ENCODE results near the gene SLC6A8.
"Not testable (repeated sequence)": the region's sequence is repeated elsewhere in the genome, so short reads cannot be mapped to it uniquely, and the experiment has no call there.

Gene SLC6A8

GRCh38 chrX:153672531-153673427 lies 14.9 kb upstream of the SLC6A8 start:
- DNase-seq: no peak

DNA sequence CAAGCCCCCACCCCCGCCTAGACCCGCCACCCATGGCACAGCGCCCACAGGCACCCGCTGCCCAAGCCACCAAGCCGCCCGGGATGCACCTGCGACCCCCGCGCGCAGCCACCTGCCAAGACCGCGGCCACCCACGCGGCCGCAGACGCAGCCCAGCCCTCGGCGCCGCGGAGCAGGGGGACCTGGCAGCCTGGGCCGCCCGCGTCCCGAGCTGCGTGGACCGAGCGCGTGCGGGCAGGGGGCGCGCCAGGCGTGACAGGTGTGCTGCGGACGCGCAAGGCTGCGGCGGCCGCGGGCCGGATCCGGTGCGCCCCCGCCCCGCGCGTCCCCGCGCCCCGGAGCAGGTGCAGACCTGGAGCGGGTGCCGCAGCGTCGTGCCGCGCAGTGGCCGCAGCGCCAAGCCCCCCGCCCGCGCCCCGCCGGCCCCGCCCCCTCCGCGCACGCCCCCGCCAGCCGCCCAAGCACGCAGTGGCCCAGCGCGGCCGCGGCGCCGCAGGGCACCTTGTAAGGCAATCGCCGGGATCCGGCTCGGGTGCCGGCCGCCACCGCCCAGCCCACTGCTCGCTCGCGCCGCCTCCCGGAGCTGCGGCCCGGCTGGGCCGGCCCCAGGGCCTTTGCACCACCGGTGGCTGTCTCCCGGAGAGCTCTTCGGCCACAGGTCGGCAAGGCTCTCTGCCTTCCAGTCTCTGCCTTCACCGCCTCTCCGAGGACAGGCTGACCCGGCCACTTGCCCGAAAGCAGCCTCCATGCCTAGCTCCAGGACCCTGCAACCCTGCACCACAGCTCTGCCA lies 14.1 kb upstream of the SLC6A8 start, which contains the start of gene PNCK:
Gene PNCK (minus strand): TSS at position 386 of the 791 bp plus-strand sequence. CDS start 737 bp downstream, outside the sequence.
- DNase-seq: no peak

GRCh38 chrX:153674219-153674851 lies 13.4 kb upstream of the SLC6A8 start:
- no peak for DNase-seq

GRCh38 chrX:153681175-153681574 lies 6.6 kb upstream of the SLC6A8 start:
- DNase-seq: no peak

- DNase-seq: not testable (repeated sequence)
Observed at GRCh38 chrX:153683486-153683885, 4.2 kb upstream of the SLC6A8 start.

DNA sequence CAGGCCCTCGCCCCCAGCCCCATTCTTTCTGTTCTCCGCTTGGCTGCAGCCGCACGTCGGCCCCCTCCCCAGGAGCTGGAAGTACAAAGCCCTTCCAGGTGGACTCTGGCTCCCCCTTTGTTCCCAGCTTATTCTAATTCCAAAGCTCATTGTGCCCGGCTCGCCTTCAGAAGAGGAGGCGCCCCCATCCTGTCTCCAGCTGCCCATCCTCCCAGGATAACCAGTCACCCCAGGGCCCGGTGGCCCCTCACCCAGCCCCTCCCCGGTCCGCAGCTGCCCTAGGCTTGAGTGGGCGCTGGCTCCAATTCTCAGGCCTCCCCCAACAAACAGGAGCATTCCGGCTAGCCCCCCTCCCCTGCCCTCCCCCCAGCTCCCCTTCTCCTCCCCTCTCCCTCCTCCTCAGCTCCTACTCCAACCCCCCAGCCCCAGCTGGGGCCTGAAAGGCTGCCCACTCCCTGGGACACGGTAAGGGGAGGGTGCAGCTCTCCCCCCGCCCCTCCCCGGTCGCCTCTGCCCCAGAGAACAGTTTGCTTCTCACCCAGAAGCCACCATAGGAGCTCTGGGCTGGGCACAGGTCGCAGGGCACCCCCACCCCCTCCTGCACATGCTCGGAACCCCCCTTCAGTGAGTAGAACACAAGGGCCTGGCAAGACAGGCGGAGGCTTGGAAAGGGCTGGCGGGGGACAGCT lies 3.1 kb upstream of the SLC6A8 start:
- no peak for DNase-seq

DNA sequence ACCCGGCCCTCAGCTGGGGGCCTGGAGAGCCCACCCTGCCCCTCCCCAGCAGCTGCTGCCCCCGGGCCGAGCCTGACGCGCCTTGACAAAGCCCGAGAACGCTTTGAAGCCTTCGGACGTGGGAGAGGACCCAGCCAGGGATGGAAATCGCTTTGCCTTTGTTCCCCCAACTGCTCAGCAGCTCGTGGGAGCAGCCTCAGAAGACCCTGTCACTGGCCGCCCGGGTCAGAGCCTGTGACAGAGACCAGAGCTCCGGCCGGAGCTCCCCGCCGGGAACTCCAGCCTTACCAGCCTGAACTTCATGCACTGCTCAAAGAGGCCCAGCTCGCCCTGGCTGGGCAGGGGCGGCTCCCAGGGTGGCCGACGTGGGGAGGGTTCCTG lies 2.6 kb upstream of the SLC6A8 start:
- DNase-seq: no peak

- no peak for DNase-seq
Observed at GRCh38 chrX:153685751-153686696, 1.7 kb upstream of the SLC6A8 start.

DNA sequence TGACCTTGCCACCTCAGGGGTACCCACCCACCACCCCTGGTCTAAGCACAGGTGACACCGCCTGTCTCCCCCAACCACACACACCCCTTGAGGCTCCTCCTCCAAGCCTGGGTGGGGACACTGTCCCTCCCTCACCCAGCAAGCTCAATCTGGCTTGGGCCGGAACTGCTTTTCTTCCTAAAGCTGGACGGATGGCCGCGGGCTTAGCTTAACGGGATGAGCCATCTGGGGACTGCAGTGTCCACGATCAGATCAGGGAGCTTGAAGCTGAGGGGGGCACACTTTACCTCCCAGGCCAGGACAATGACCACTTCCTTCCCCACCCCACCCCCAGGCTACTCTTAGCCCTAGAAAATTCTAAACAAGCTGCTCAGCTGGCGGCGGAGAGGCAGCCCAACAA lies 1.0 kb upstream of the SLC6A8 start:
- no peak for DNase-seq

DNA sequence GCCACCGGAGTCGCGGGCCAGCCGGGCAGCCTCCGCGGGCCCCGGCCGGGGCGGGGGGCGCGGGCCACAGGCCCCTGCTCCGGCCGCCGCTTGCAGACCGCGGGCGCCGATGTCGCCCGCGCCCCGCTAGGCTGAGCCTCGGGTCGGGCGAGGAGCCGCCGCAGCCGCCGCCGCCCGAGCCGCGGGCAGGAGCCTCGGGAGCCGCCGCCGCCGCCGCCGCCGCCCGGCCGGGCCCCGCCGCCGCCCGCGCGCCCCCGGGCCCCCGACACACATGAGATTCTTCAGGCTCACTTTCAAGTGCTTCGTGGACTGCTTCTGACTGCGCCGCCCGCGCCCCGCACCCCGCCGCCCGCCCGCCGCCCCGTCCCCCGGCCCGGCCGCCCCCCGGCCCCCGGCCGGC lies 345 bp downstream of the SLC6A8 start:
- DNase-seq: no peak

GRCh38 chrX:153688506-153688905 lies 780 bp downstream of the SLC6A8 start:
- DNase-seq: no peak

DNA sequence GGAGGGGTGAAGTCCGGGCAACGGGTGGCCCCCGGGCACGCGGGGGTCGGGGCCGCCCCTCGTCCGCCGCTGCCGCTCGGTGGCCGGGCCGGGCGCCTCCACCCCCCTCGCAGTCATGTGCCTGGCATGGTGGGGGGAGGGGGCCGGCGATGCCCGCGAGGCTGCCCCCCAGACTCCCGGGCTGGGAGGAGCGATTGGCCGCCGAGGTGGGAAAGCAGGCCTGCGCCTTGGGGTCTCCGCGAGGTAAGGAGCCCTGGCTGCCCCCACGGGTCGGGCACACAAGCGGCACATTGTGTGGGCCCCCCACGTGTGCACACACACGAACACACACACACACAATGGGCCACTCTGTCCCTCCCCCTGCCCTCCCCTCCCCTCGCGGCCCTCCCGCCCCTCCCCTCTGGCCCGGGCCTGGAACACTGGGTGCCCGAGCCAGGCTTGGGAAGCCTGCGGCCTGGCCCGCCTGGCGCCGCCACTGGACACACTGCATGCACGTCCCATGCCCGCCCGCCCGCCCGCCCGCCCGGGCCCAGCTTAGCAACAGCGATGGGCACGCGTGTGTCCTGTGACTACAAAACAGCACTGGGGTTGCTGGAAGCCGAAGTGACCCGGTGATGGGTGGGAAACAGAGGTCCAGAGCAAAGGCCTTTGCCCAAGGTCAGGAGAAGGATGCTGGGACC lies 1.3 kb downstream of the SLC6A8 start:
- no peak for DNase-seq

DNA sequence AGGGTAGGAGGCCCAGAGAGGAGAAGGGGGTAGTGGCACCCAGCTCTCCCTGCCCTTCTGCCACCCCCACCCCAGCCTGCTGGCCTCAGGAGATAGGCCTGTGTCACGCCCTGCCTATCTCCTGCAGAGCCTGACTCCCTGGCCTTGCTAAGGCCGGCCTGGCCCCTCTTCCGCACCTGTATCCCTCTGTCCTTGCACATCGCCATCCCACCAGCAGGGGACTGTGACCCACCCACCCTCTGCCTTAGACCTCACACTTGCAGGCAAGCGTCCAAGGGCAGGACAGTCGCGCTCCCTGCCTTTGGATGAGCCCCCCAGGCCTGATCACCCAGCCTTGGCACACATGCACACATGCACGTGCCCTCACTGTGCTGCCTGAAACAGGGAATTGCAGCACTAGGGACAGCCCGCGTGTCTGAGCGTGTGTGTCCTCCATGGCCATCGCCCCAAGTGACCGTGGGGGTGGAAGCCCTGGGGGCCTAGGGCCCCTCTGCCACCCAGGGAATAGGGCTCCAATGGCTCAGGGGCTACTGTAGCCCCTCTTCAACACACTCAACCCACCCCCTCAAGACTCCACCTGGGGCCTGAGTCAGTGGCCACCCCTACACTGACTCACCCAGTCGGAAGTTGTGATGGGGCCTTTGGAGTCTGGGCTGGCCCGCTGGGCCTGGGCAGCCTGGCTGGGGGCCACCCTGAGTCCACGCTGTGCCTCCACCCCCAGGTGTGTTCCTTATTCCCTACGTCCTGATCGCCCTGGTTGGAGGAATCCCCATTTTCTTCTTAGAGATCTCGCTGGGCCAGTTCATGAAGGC lies 2.1 kb downstream of the SLC6A8 start:
- no peak for DNase-seq

- DNase-seq: no peak
Observed at GRCh38 chrX:153690466-153690865, 2.7 kb downstream of the SLC6A8 start.

- DNase-seq: not testable (repeated sequence)
Observed at GRCh38 chrX:153691032-153691827, 3.5 kb downstream of the SLC6A8 start.

DNA sequence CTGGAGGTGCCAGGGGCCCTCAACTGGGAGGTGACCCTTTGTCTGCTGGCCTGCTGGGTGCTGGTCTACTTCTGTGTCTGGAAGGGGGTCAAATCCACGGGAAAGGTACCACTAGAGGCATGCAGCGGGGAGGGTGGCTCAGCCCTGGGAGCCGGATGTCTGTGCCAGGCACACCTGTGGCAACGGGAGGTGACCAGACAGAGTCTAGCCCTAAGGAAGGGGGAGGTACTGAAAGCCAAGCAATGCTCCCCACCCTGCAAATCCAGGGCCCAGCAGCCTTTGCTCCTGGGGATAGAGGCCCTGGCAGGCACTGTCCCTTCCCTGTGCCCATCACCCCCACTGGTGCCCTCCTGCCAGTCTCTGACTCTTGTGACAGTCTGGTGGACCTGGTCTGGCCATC lies 4.3 kb downstream of the SLC6A8 start:
- DNase-seq: no peak

- no peak for DNase-seq
Observed at GRCh38 chrX:153692611-153693156, 5.0 kb downstream of the SLC6A8 start.

DNA sequence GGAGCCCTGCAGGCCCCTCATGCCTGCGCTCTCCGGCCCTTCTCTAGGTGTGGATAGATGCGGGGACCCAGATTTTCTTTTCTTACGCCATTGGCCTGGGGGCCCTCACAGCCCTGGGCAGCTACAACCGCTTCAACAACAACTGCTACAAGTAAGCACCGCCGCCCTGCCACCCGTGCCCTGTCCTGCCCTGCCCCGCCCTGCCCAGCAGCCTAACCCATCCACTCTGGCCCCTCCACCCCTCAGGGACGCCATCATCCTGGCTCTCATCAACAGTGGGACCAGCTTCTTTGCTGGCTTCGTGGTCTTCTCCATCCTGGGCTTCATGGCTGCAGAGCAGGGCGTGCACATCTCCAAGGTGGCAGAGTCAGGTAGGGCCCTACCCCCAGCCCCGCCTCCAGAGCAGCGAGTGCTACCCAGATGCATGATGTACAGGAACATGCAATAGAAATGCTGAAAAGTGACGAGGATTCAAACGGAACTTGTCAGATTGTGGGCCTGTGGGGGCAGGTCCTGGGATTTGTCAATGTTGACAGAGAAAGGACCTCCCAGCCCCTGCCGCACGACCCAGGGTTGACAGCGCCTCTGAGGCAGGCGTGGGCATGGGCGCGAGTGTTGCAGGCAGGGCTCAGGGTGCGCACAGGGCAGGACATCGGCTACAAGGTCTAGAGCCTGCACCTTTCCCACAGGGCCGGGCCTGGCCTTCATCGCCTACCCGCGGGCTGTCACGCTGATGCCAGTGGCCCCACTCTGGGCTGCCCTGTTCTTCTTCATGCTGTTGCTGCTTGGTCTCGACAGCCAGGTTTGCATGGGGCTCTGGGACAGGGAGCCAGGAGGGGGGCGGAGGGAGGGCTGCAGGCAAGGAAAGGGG lies 5.7 kb downstream of the SLC6A8 start:
- no peak for DNase-seq

All from T-helper 2 cell (primary cell).